ENCODE data around the gene C1QTNF1. TPM values are rescaled to one million over a fixed set of nuclear protein-coding genes. Genes with fewer than 3 reads are reported as not detected.

C1QTNF1 gene
- total RNA-seq, 1 donor, result 13.8 TPM

- Histone ChIP-seq H3K27ac (ENCODE audit: low read depth, low read length) (no peak overlapping the region), H3K4me3 (ENCODE audit: insufficient read depth, low read length) (no peak overlapping the region), H2AFZ (ENCODE audit: low read length) (no peak overlapping the region), H3K27me3 (ENCODE audit: insufficient read depth, low read length) (no peaks in the 10 kb centered on the region), H3K4me1 (ENCODE audit: insufficient read depth, low read length) (peaks cover 37% of the 10 kb centered on the region), H3K9me3 (ENCODE audit: low read depth, low read length) (no peaks in the 10 kb centered on the region), H3K36me3 (ENCODE audit: insufficient read depth, low read length) (peaks cover 7% of the 10 kb centered on the region), H3K4me2 (ENCODE audit: insufficient read depth, low read length) (peak overlapping the region; percentile 84), H3K79me2 (ENCODE audit: insufficient read depth, low read length) (peaks cover 26% of the 10 kb centered on the region), H4K20me1 (ENCODE audit: insufficient read depth, low read length) (peaks cover 4% of the 10 kb centered on the region)
- peak; percentile 68 for DNase-seq (ENCODE audit: insufficient read length, low spot score, missing footprints)
- TF ChIP-seq, protein P1, sequence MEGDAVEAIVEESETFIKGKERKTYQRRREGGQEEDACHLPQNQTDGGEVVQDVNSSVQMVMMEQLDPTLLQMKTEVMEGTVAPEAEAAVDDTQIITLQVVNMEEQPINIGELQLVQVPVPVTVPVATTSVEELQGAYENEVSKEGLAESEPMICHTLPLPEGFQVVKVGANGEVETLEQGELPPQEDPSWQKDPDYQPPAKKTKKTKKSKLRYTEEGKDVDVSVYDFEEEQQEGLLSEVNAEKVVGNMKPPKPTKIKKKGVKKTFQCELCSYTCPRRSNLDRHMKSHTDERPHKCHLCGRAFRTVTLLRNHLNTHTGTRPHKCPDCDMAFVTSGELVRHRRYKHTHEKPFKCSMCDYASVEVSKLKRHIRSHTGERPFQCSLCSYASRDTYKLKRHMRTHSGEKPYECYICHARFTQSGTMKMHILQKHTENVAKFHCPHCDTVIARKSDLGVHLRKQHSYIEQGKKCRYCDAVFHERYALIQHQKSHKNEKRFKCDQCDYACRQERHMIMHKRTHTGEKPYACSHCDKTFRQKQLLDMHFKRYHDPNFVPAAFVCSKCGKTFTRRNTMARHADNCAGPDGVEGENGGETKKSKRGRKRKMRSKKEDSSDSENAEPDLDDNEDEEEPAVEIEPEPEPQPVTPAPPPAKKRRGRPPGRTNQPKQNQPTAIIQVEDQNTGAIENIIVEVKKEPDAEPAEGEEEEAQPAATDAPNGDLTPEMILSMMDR (IDR thresholded peaks at IDR 0.05; ENCODE audit: extremely low read depth, low read depth, low read length), result no peak
Measured at GRCh38 chr17:78977681-78977943, 46.4 kb upstream of the C1QTNF1 start.

GRCh38 chr17:78977997-78978973, 45.7 kb upstream of the C1QTNF1 start:
- Histone ChIP-seq H3K27ac (ENCODE audit: low read depth, low read length) (no peak overlapping the region), H3K79me2 (ENCODE audit: insufficient read depth, low read length) (peaks cover 26% of the 10 kb centered on the region), H4K20me1 (ENCODE audit: insufficient read depth, low read length) (peaks cover 4% of the 10 kb centered on the region), H3K4me2 (ENCODE audit: insufficient read depth, low read length) (peak overlapping the region; percentile 84), H3K36me3 (ENCODE audit: insufficient read depth, low read length) (peaks cover 7% of the 10 kb centered on the region), H2AFZ (ENCODE audit: low read length) (no peak overlapping the region), H3K4me3 (ENCODE audit: insufficient read depth, low read length) (no peak overlapping the region), H3K9me3 (ENCODE audit: low read depth, low read length) (no peaks in the 10 kb centered on the region), H3K4me1 (ENCODE audit: insufficient read depth, low read length) (peaks cover 37% of the 10 kb centered on the region), H3K27me3 (ENCODE audit: insufficient read depth, low read length) (no peaks in the 10 kb centered on the region)
- peak; percentile 62 for DNase-seq (ENCODE audit: insufficient read length, low spot score, missing footprints)
- TF ChIP-seq, protein P1 (IDR thresholded peaks at IDR 0.05; ENCODE audit: extremely low read depth, low read depth, low read length), result no peak

- H3K4me1 ChIP-seq (ENCODE audit: insufficient read depth, low read length), result peaks cover 34% of the 10 kb centered on the region
Measured at GRCh38 chr17:78979780-78980623, 44.0 kb upstream of the C1QTNF1 start, which contains the start of gene LGALS3BP. Gene LGALS3BP (minus strand): TSS chr17:78979923. CDS start chr17:78977191, 2,732 bp downstream.

More at GRCh38 chr17:78979780-78980623, 44.0 kb upstream of the C1QTNF1 start, which contains the start of gene LGALS3BP:
- H3K27me3 ChIP-seq (ENCODE audit: insufficient read depth, low read length), result no peaks in the 10 kb centered on the region
- H3K4me2 ChIP-seq (ENCODE audit: insufficient read depth, low read length), result peak within 1 kb of the TSS; percentile 84
- TF ChIP-seq, protein P1 (IDR thresholded peaks at IDR 0.05; ENCODE audit: extremely low read depth, low read depth, low read length), result no peak
- peak within 1 kb of the TSS; percentile 91 for H2AFZ ChIP-seq (ENCODE audit: low read length)
- no peaks in the 10 kb centered on the region for H3K9me3 ChIP-seq (ENCODE audit: low read depth, low read length)
- DNase-seq (ENCODE audit: insufficient read length, low spot score, missing footprints), result peak; percentile 99
- peaks cover 4% of the 10 kb centered on the region for H4K20me1 ChIP-seq (ENCODE audit: insufficient read depth, low read length)
- peaks cover 3% of the 10 kb centered on the region for H3K36me3 ChIP-seq (ENCODE audit: insufficient read depth, low read length)
- H3K27ac ChIP-seq (ENCODE audit: low read depth, low read length), result peak within 1 kb of the TSS; percentile 48
- H3K4me3 ChIP-seq (ENCODE audit: insufficient read depth, low read length), result peak within 1 kb of the TSS; percentile 68
- peaks cover 26% of the 10 kb centered on the region for H3K79me2 ChIP-seq (ENCODE audit: insufficient read depth, low read length)
